SKM-1 treated with dmso at 0.1 percent for 144 hours (cell line): ENCODE data around the gene CTXN1.
"Not testable (repeated sequence)": the region's sequence is repeated elsewhere in the genome, so short reads cannot be mapped to it uniquely, and the experiment has no call there.

Experiments used
- DNase-seq: peaks from one replicate; lab custom pipeline; 2025; ENCODE audit not compliant: unreplicated experiment; lab: John Stamatoyannopoulos, UW

The CTXN1 gene

GRCh38 chr19:7926727-7927604, 1.0 kb upstream of the CTXN1 start:
- DNase-seq: no peak

GRCh38 chr19:7925171-7925851, 624 bp downstream of the CTXN1 start:
- peak; percentile 53 for DNase-seq

- DNase-seq: no peak
Observed at GRCh38 chr19:7924651-7925170, 1.2 kb downstream of the CTXN1 start.

- no peak for DNase-seq
Observed at GRCh38 chr19:7924241-7924640, 1.7 kb downstream of the CTXN1 start.

- no peak for DNase-seq
Observed at GRCh38 chr19:7923295-7924191, 2.4 kb downstream of the CTXN1 start.

DNA sequence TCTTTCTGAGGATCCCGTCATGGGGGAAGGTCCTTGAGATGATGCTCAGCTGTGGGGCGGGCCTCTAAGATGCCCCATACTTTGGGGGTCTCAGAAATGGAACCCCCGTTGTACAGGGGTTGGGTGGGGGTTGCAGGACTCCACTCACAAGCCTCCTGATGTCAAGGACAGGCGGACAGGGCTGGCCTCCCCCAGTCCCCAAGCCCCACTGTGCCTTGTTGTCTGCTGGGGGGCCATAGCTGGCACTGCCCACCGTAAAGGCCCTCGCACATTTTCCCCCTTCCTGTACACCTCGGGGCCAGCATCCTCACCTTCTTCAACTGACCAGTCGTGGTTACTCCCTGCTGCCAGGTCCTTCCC, 3.1 kb downstream of the CTXN1 start:
- DNase-seq: no peak

DNA sequence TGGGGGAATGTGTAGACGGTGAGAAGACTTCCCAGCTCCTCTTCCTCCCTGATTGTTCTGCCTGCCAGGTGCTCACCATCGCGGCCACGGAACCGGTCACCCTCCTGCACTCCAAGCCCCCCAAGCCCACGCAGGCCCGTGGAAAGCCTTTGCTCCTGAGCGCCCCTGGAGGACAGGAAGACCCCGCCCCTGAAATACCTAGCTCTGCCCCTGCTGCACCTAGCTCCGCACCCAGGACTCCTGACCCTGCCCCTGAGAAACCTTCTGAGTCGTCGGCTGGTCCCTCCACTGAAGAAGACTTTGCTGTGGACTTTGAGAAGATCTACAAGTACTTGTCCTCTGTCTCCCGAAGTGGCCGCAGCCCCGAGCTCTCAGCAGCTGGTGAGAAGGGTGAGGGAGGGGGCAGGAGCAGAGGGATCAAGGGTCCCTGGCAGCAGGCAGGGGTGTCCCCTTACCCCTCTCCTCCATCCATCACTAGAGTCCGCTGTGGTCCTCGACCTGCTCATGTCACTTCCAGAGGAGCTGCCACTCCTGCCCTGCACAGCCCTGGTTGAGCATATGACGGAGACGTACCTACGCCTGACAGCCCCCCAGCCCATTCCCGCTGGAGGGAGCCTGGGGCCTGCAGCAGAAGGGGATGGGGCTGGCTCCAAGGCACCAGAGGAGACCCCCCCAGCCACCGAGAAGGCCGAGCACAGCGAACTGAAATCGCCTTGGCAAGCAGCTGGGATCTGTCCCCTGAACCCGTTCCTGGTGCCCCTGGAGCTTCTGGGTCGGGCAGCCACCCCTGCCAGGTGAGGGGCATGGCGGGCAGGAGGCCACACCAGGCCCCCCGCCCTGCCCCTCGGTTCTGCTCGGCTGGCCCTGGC, 3.7 kb downstream of the CTXN1 start:
- DNase-seq: no peak

DNA sequence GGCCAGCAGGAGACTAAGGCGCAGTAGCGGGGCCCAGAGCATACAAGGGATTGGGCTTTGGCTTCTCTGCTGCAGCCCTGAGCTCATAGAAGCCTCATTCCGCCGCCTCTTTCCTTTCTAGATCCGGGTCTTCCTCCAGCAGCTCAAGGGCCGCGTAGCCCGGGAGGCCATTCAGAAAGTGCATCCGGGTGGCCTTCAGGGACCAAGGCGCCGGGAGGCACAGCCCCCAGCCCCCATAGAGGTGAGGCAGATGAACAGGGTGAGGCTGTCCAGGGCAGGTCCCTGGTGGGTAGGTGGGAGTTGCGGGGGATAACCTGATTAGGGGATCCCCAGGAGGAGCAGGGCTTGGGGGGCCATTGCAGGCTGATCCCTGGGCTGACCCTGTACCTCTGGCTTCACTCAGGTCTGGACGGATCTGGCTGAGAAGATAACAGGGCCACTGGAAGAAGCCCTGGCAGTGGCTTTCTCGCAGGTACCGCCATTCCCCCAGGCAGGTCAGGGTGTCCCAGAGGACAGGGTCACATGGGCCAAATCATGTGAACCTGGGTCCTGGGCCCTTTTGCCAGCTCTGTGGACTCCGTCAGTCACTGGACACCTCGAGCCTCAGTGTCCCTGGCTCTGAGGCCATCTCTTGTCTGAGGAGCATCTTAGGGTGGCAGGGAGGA, 4.5 kb downstream of the CTXN1 start:
- no peak for DNase-seq

- DNase-seq: peak; percentile 100
Observed at GRCh38 chr19:7920519-7921301, 5.2 kb downstream of the CTXN1 start.

DNA sequence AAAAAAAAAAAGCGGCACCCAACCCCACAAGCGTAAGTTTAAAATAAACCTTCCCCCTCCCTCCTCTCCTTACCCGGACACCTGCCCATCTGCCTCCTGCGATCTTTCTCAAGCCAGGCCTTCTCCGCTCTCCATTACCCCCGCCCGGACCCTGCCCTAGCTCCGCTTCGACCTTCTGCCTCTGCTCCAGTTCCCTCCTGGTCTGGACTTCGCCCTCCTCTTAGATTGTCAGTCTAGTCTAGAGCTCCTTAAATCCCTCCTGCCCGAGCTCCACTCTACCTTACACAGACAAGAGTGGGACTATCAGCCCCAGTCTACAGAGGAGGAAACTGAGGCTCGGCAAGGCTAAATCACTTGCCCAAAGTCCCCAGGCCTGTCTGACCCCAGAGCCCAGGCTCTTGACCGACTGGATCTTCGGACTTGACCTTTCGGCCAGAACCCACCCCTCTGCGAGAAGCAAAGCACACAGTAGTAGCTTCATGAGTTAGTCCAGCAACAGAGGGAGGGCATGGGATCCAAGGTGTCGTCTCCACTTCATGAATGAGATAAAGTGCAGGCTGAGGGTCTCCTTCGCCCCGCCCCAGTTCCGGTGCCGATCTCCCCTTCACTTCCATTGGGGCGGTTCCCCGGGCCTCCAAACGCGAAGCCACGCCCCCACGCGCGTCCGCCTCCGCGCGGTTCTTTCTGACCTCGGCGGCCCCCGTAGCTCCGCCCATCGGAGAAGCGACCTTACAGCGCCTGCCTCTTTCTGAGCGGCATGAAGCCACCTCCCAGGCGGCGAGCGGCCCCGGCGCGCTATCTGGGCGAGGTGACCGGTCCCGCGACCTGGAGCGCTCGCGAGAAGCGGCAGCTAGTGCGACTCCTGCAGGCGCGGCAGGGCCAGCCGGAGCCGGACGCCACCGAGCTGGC, 6.1 kb downstream of the CTXN1 start, which contains the start of gene SNAPC2:
Gene SNAPC2 (plus strand): TSS at position 729 of the 909 bp plus-strand sequence. CDS start 29 bp downstream, at position 758.
- DNase-seq: peak; percentile 93

GRCh38 chr19:7918615-7919421, 7.1 kb downstream of the CTXN1 start:
- DNase-seq: no peak

DNA sequence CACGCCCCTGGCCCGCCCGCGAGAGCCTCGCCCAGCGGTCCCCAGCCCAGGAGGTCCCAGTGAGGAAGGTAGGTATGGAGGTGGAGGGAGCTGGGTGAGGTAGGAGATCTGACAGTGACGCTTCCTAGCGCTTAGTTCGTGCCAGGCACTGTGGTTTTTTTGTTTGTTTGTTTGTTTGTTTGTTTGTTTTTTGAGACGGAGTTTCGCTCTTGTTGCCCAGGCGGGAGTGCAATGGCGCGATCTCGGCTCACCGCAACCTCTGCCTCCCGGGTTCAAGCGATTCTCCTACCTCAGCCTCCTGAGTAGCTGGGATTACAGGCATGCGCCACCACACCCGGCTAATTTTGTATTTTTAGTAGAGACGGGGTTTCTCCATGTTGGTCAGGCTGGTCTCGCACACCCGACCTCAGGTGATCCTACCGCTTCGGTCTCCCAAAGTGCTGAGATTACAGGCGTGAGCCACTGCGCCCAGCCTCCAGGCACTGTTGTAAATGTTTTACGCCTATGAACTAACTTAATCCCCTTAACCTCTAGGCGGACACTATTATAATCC, 7.8 kb downstream of the CTXN1 start:
- not testable (repeated sequence) for DNase-seq

DNA sequence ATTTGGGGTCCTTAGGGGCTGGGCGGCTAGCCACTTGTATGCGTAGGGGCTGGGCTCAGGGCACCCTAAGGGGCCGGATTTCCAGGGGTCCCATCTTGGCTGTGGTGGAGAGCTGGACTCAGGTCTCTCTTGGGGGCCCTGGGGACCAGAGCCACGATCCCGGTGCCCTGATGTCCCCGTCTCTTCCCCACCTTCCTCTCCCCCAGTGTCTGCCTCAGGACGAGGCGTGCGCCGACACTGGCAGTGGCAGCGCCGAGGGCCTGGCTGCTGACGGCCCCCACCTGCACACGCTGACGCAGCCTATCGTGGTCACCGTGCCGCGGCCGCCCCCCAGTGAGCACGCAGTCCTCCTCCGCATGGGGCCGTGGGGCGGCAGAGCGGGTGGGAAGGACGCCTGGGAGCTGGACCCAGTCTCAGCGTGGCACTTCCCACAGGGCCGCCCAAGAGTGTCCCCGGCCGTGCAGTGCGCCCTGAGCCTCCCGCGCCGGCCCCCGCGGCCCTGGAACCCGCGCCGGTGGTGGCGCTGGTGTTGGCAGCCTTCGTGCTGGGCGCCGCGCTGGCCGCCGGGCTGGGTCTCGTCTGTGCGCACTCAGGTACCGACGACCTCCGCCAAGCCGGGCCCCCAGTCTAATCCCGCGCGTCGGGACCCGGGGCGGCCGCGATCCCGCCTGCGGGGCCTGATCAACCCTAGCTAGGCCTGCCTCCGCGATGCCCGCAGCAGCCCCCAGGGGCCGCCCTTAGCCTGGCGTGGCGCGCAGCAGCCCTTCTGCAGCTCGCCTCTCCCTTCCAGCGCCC, 8.5 kb downstream of the CTXN1 start:
- peak; percentile 8 for DNase-seq

DNA sequence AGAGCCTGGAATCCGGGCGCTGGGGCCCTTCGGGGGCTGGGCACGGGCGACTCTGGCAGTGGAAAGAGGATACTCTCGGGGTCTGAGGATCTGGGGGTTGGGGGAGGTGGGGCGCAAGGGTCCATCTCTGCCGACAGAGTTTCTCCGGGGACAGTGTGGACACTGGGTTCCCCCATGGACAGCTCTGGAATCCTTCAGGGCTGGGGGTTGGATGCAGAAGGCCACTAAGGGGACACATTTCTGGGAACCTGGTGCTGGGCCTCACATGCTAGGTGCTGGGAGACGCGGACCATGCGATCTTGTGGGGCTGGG, 9.0 kb downstream of the CTXN1 start:
- DNase-seq: no peak

DNA sequence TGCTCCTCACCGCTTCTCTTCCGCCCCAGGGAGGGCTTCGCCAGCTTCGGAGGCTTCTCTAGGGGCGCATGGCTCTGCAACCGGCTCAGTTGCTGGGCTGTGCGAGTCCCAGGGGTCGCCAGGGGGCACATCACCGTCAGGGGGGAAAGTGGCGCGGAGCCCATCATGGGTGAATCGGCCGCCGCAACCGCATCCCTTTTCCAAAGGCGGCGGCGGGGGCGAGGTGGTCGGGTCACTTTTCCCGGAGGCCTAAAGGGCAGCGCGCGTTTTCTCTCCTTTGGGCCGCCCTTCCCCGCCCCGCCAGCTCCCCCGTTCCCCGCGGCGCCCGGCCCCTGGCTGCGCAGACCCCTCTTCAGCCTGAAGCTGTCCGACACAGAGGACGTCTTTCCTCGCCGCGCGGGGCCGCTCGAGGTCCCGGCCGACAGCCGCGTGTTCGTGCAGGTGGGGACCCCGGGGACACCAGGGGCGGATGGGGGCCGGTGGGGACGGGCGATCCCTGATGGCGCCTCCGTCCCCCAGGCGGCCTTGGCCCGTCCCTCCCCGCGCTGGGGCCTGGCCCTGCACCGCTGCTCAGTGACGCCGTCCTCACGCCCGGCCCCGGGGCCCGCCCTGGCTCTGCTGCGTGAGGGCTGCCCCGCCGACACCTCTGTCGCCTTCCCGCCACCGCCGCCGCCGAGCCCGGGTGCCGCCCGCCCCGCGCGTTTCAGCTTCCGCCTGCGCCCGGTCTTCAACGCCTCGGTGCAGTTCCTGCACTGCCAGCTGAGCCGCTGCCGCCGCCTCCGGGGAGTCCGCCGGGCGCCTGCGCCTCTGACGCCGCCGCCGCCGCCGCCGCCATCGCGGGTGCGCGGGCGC, 9.6 kb downstream of the CTXN1 start:
- DNase-seq: no peak
